Measurements from ENCODE around the gene MEAF6. TPM values are rescaled to one million over a fixed set of nuclear protein-coding genes. Genes with fewer than 3 reads are reported as not detected.

Gene MEAF6
- total and polyA plus RNA-seq, 2 of the 4 experiments (the other 2 are of a cell fraction), result 36.2 to 40.7 TPM

- no TSS peak for BruUV-seq (replicated peaks)
- Histone ChIP-seq H3K4me2 (ENCODE audit: low read depth, low read length) (no peak overlapping the region), H3K18ac (ENCODE audit: low read depth, low read length) (no peak overlapping the region), H3K9me3 (ENCODE audit: control insufficient read depth, insufficient read depth, low read length) (no peaks in the 10 kb centered on the region), H3K36me3 (ENCODE audit: control insufficient read depth, insufficient read depth, low read length) (peaks cover 35% of the 10 kb centered on the region), H3K9ac (ENCODE audit: low read depth, low read length) (no peak overlapping the region), H4K5ac (ENCODE audit: low read depth, low read length) (no peak overlapping the region), H2BK20ac (ENCODE audit: low read depth, low read length) (no peak overlapping the region), H3K23ac (ENCODE audit: low read depth, low read length) (no peak overlapping the region), H3K79me1 (ENCODE audit: low read depth in 1 of 2, low read length in 2 of 2) (peaks cover 13 to 23% of the 10 kb centered on the region in 2 experiments), H3K27ac (ENCODE audit: insufficient read depth, low read length) (no peak overlapping the region), H4K91ac (ENCODE audit: insufficient read depth, low read depth, low read length) (no peak overlapping the region), H3K4me3 (ENCODE audit: insufficient read depth, low read depth, low read length) (no peak overlapping the region), H3K4ac (ENCODE audit: low read depth, low read length) (no peak overlapping the region), H3K14ac (replicated peaks; ENCODE audit: low read depth, low read length) (no peak overlapping the region), H4K8ac (ENCODE audit: low read depth in 2 of 2, low read length in 2 of 2) (no peak overlapping the region), H2BK120ac (ENCODE audit: low read depth, low read length) (no peak overlapping the region), H3K4me1 (ENCODE audit: control insufficient read depth, insufficient read depth, low read length) (no peaks in the 10 kb centered on the region), H2AFZ (replicated peaks; ENCODE audit: low read length, poor library complexity) (no peak overlapping the region), H2AK5ac (ENCODE audit: low read depth, low read length) (no peak overlapping the region), H2BK5ac (ENCODE audit: low read depth, low read length, poor library complexity, severe bottlenecking) (no peak overlapping the region), H3K9me1 (ENCODE audit: insufficient read depth, low read length) (no peaks in the 10 kb centered on the region), H3K27me3 (ENCODE audit: control insufficient read depth, insufficient read depth, low read length) (no peaks in the 10 kb centered on the region), H3K56ac (ENCODE audit: extremely low read depth, insufficient read depth, low read length) (no peak overlapping the region), H4K20me1 (ENCODE audit: insufficient read depth, low read length) (no peaks in the 10 kb centered on the region; the same call in 1 of the 2 replicates), H2BK15ac (ENCODE audit: low read depth, low read length) (no peak overlapping the region), H2AK9ac (replicated peaks; ENCODE audit: low read depth, low read length, poor library complexity) (no peak overlapping the region)
- TF ChIP-seq MAFK (IDR thresholded peaks at IDR 0.05; ENCODE audit: low read depth, low read length) (no peak), MXI1 (IDR thresholded peaks at IDR 0.05; ENCODE audit: borderline replicate concordance, low read depth, low read length) (no peak), BHLHE40 (IDR thresholded peaks at IDR 0.05; ENCODE audit: low read depth, low read length) (no peak), CHD1 (IDR thresholded peaks at IDR 0.05; ENCODE audit: low read depth, low read length) (no peak), RCOR1 (IDR thresholded peaks at IDR 0.05; ENCODE audit: insufficient replicate concordance, low read length) (no peak), MAZ (IDR thresholded peaks at IDR 0.05; ENCODE audit: borderline replicate concordance, low read depth, low read length) (no peak), CEBPB (IDR thresholded peaks at IDR 0.05; ENCODE audit: low read depth, low read length) (no peak), USF2 (IDR thresholded peaks at IDR 0.05; ENCODE audit: low read depth, low read length) (no peak), SMC3 (IDR thresholded peaks at IDR 0.05; ENCODE audit: low read depth, low read length) (no peak)
- TF ChIP-seq, protein P1, sequence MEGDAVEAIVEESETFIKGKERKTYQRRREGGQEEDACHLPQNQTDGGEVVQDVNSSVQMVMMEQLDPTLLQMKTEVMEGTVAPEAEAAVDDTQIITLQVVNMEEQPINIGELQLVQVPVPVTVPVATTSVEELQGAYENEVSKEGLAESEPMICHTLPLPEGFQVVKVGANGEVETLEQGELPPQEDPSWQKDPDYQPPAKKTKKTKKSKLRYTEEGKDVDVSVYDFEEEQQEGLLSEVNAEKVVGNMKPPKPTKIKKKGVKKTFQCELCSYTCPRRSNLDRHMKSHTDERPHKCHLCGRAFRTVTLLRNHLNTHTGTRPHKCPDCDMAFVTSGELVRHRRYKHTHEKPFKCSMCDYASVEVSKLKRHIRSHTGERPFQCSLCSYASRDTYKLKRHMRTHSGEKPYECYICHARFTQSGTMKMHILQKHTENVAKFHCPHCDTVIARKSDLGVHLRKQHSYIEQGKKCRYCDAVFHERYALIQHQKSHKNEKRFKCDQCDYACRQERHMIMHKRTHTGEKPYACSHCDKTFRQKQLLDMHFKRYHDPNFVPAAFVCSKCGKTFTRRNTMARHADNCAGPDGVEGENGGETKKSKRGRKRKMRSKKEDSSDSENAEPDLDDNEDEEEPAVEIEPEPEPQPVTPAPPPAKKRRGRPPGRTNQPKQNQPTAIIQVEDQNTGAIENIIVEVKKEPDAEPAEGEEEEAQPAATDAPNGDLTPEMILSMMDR (conservative IDR thresholded peaks at IDR 0.05; ENCODE audit: low read depth, low read length), result no peak
- WGBS, 2 experiments (ENCODE audit: extremely low coverage in 2 of 2, insufficient read length in 1 of 2), result 83% methylated on average over 2 of the region's 5 CpGs; no CpG with 5 or more reads in 1 of the 2 experiments
- ChIA-PET POLR2A (ENCODE audit: unreplicated experiment) (no interaction called here), CTCF (no interaction called here)
- in situ Hi-C loops (cut with MboI; ENCODE audit: low sequenced_read_pairs), result no loop called here
- intact Hi-C loops (cut with micrococcal nuclease), result no loop called here
- no peak for ATAC-seq (ENCODE audit: low read depth)
- DNase-seq, result no peak
- dilution Hi-C loops (cut with HindIII; ENCODE audit: low sequenced_read_pairs, unreplicated experiment), result no loop called here
These were observed 30.5 kb upstream of the MEAF6 start for GRCh38 chr1:37545019-37545418.
